Gastroesophageal sphincter (tissue), 4 donors: ENCODE data around the gene POLR2M. TPM values are rescaled to one million over a fixed set of nuclear protein-coding genes. Genes with fewer than 3 reads are reported as not detected.
A peak's percentile ranks its signal among the peaks of the same experiment; 100 is the strongest.

Experiments
- ATAC-seq: fragments of 150-250 bp; one replicate; pipeline ENCODE4 v1.9.1; 2016; ENCODE audit warnings: mild to moderate bottlenecking, moderate library complexity
- H3K27ac ChIP-seq, 4 donors: fragments of 200-600 bp; sonication (generic) in 3 of 4; 1 replicate in 3 of 4; 2 replicates in 1 of 4; pipeline ENCODE4 v1.5.1; 2016 to 2019
- H3K27me3 ChIP-seq: fragments of 200-600 bp; sonication (generic); one replicate; pipeline ENCODE4 v1.5.1; 2019
- H3K36me3 ChIP-seq, 2 donors: fragments of 200-600 bp; sonication (generic); one replicate each; pipeline ENCODE4 v1.5.1; 2019; ENCODE audit warnings: control low read depth in 1 of 2
- H3K4me1 ChIP-seq, 3 donors: fragments of 200-600 bp; sonication (generic); 1 replicate in 2 of 3; 2 replicates in 1 of 3; pipeline ENCODE4 v1.5.1; 2016 to 2019; ENCODE audit warnings: control low read depth in 2 of 3
- H3K4me3 ChIP-seq, 2 donors: fragments of 200-600 bp; sonication (generic); one replicate each; pipeline ENCODE4 v1.5.1; 2019; ENCODE audit warnings: mild to moderate bottlenecking in 1 of 2, moderate library complexity in 1 of 2
- H3K9me3 ChIP-seq, 3 donors: fragments of 200-600 bp; sonication (generic); one replicate each; pipeline ENCODE4 v1.5.1; 2017 to 2019; ENCODE audit warnings: control low read depth in 2 of 3
- CTCF ChIP-seq, 4 experiments: fragments of 200-600 bp in 2 of 4; fragments of 450-650 bp in 2 of 4; sonication (generic) in 1 of 4; IDR thresholded peaks; one replicate each; pipeline ENCODE4 v1.5.1; 2017 to 2019; ENCODE audit warnings: antibody characterized with exemption in 4 of 4, mild to moderate bottlenecking in 2 of 4, moderate library complexity in 2 of 4
- EP300 ChIP-seq: sonication (generic); formaldehyde crosslinking; IDR thresholded peaks from one replicate; pipeline ENCODE4 v1.6.1; 2017; ENCODE audit warnings: antibody characterized with exemption, mild to moderate bottlenecking
- POLR2A ChIP-seq, 2 donors: fragments of 450-650 bp; IDR thresholded peaks; one replicate each; pipeline ENCODE4 v1.6.1; 2017; ENCODE audit warnings: antibody characterized with exemption in 2 of 2, mild to moderate bottlenecking in 2 of 2, moderate library complexity in 1 of 2
- POLR2AphosphoS5 ChIP-seq: sonication (generic); formaldehyde crosslinking; IDR thresholded peaks from one replicate; pipeline ENCODE4 v1.6.1; 2017; ENCODE audit warnings: antibody characterized with exemption
- WGBS, 2 donors: methylation state at CpG; one replicate each; pipeline ENCODE4 v1.1.5; 2018; ENCODE audit warnings: low coverage in 1 of 2; 5-methylcytosine and 5-hydroxymethylcytosine counted together
- total RNA-seq, 4 donors: library from RNA; depleted of rRNA; stranded (reverse); fragments of >200 nt; gene quantifications; one replicate each; pipeline ENCODE4 v1.1.0, GENCODE V29; 2016

POLR2M gene
- total RNA-seq, 4 donors from 2014 or later, result 47.3 to 80.5 (median 59.0) TPM

GRCh38 chr15:57681011-57681410, 25.5 kb upstream of the POLR2M start:
- ATAC-seq, result no peak
- H3K27me3 ChIP-seq, result no peaks in the 10 kb centered on the region
- no peaks in the 10 kb centered on the region for H3K9me3 ChIP-seq
- 92 to 100% methylated on average over 1 of the region's 1 CpG for WGBS, 2 donors
- no peak overlapping the region for H3K27ac ChIP-seq
- H3K36me3 ChIP-seq, result peaks cover 0 to 1% of the 10 kb centered on the region in 2 donors
- H3K4me1 ChIP-seq, result peaks cover 2 to 60% (median 4%) of the 10 kb centered on the region in 3 donors
- no peak for TF ChIP-seq POLR2AphosphoS5
- no peak for TF ChIP-seq CTCF (IDR thresholded peaks at IDR 0.05)
- no peak for TF ChIP-seq EP300
- no peak for TF ChIP-seq POLR2A (IDR thresholded peaks at IDR 0.05)
- no peak overlapping the region for H3K4me3 ChIP-seq

GRCh38 chr15:57683481-57683880, 23.0 kb upstream of the POLR2M start:
- peak; percentile 82 for ATAC-seq
- no peak for TF ChIP-seq POLR2AphosphoS5
- H3K27ac ChIP-seq, result peak overlapping the region; percentile 78 to 84 (median 81)
- H3K4me3 ChIP-seq, result no peak overlapping the region
- no peaks in the 10 kb centered on the region for H3K9me3 ChIP-seq
- no peaks in the 10 kb centered on the region for H3K27me3 ChIP-seq
- H3K36me3 ChIP-seq, result no peaks in the 10 kb centered on the region
- peaks cover 2 to 61% (median 4%) of the 10 kb centered on the region in 3 donors for H3K4me1 ChIP-seq
- 40 to 44% methylated on average over 1 of the region's 1 CpG for WGBS, 2 donors

- Histone ChIP-seq H3K9me3 (no peaks in the 10 kb centered on the region), H3K36me3 (no peaks in the 10 kb centered on the region), H3K27me3 (no peaks in the 10 kb centered on the region), H3K27ac (peak overlapping the region; percentile 78 to 83 (median 80)), H3K4me3 (no peak overlapping the region), H3K4me1 (peaks cover 2 to 59% (median 4%) of the 10 kb centered on the region in 3 donors)
- 55 to 67% methylated on average over 5 to 7 of the region's 8 CpGs for WGBS, 2 donors
- TF ChIP-seq EP300, result no peak
- no peak for TF ChIP-seq POLR2AphosphoS5
- TF ChIP-seq POLR2A (IDR thresholded peaks at IDR 0.05), result no peak
- no peak for TF ChIP-seq CTCF (IDR thresholded peaks at IDR 0.05)
- ATAC-seq, result no peak
Measured at GRCh38 chr15:57684491-57685151, 21.9 kb upstream of the POLR2M start.

- Histone ChIP-seq H3K27me3 (no peaks in the 10 kb centered on the region), H3K9me3 (no peaks in the 10 kb centered on the region), H3K4me1 (peaks cover 2 to 51% (median 4%) of the 10 kb centered on the region in 3 donors), H3K27ac (peak overlapping the region; percentile 9 to 83 (median 80)), H3K36me3 (no peaks in the 10 kb centered on the region), H3K4me3 (no peak overlapping the region)
- 35 to 51% methylated on average over 7 of the region's 7 CpGs for WGBS, 2 donors
- TF ChIP-seq CTCF (IDR thresholded peaks at IDR 0.05) (no peak), POLR2A (IDR thresholded peaks at IDR 0.05) (no peak), EP300 (no peak), POLR2AphosphoS5 (no peak)
- ATAC-seq, result no peak
Measured at GRCh38 chr15:57685306-57686095, 21.0 kb upstream of the POLR2M start.

- 79 to 95% methylated on average over 4 of the region's 4 CpGs for WGBS, 2 donors
- Histone ChIP-seq H3K4me1 (peaks cover 2 to 41% (median 4%) of the 10 kb centered on the region in 3 donors), H3K27me3 (no peaks in the 10 kb centered on the region), H3K9me3 (no peaks in the 10 kb centered on the region), H3K4me3 (no peak overlapping the region), H3K36me3 (no peaks in the 10 kb centered on the region), H3K27ac (peak overlapping the region; percentile 9 to 83 (median 52))
- peak; percentile 42 for ATAC-seq
- TF ChIP-seq POLR2A (IDR thresholded peaks at IDR 0.05) (no peak), POLR2AphosphoS5 (no peak), CTCF (IDR thresholded peaks at IDR 0.05) (no peak), EP300 (no peak)
Measured at GRCh38 chr15:57686657-57687056, 19.9 kb upstream of the POLR2M start.
